Fibroblast of lung (primary cell): Measurements from ENCODE around the gene ZNF354B.
"Not testable (repeated sequence)": the region's sequence is repeated elsewhere in the genome, so short reads cannot be mapped to it uniquely, and the experiment has no call there.

Source experiments
- EZH2 ChIP-seq: IDR thresholded peaks from 2 replicates; pipeline ENCODE4 v1.5.1; 2012; ENCODE audit warnings: low read length, control low read depth, mild to moderate bottlenecking; ENCODE audit errors: missing control alignments
- TF ChIP-seq, protein P1 (sequence below), 2 donors: IDR thresholded peaks in 1 of 2; conservative IDR thresholded peaks in 1 of 2; 1 replicate in 1 of 2; 2 replicates in 1 of 2; pipeline ENCODE4 v1.5.1; 2011 to 2012; ENCODE audit warnings: low read length in 2 of 2, control low read depth in 1 of 2, inconsistent platforms in 1 of 2, low read depth in 1 of 2, mild to moderate bottlenecking in 1 of 2

DNA sequence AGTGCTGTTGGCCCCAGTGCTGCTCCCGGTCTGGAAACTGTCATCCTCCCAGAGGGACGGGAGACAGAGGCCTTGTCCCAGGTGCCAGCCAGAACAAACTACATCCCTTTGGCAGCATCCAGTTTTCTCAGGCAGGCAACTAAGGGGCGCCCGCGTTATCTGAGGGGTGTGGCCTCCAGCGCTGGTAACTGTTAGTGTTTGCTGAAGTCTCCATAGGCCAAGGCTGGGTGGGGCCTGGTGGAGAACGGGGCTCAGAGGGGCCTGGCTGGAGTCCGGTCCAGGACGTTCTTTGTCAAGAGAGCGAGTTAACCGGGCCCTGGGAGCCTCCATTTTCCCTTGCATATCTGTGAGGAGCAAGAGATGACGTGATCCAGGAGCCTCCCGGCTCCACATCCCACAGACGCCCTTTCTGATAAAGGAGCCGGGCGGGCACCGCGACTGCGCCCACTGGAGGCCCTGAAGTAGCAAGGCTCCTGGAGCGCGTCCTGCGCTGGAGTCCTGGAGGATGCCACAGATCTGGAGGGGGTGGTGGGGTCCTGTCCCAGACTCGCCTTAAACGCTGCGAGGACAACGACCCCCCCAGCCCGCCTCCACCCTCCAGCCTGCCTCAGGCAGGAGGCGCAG is 20.9 kb upstream of the ZNF354B start:
- TF ChIP-seq, protein P1, sequence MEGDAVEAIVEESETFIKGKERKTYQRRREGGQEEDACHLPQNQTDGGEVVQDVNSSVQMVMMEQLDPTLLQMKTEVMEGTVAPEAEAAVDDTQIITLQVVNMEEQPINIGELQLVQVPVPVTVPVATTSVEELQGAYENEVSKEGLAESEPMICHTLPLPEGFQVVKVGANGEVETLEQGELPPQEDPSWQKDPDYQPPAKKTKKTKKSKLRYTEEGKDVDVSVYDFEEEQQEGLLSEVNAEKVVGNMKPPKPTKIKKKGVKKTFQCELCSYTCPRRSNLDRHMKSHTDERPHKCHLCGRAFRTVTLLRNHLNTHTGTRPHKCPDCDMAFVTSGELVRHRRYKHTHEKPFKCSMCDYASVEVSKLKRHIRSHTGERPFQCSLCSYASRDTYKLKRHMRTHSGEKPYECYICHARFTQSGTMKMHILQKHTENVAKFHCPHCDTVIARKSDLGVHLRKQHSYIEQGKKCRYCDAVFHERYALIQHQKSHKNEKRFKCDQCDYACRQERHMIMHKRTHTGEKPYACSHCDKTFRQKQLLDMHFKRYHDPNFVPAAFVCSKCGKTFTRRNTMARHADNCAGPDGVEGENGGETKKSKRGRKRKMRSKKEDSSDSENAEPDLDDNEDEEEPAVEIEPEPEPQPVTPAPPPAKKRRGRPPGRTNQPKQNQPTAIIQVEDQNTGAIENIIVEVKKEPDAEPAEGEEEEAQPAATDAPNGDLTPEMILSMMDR (conservative IDR thresholded peaks at IDR 0.05 in 1 of 2, IDR thresholded peaks at IDR 0.05 in 1 of 2; ENCODE audit: low read depth in 1 of 2, low read length in 2 of 2): not testable (repeated sequence)
- TF ChIP-seq EZH2: not testable (repeated sequence)
